ENCODE data around the gene IL17RE. TPM values are rescaled to one million over a fixed set of nuclear protein-coding genes. Genes with fewer than 3 reads are reported as not detected.

The IL17RE gene
- total and polyA plus RNA-seq, 9 of the 15 experiments (the other 6 are each of a cell fraction or from before 2014, with no cell fraction given), result 0.32 to 1.9 (median 0.51) TPM; not detected in 4

DNA sequence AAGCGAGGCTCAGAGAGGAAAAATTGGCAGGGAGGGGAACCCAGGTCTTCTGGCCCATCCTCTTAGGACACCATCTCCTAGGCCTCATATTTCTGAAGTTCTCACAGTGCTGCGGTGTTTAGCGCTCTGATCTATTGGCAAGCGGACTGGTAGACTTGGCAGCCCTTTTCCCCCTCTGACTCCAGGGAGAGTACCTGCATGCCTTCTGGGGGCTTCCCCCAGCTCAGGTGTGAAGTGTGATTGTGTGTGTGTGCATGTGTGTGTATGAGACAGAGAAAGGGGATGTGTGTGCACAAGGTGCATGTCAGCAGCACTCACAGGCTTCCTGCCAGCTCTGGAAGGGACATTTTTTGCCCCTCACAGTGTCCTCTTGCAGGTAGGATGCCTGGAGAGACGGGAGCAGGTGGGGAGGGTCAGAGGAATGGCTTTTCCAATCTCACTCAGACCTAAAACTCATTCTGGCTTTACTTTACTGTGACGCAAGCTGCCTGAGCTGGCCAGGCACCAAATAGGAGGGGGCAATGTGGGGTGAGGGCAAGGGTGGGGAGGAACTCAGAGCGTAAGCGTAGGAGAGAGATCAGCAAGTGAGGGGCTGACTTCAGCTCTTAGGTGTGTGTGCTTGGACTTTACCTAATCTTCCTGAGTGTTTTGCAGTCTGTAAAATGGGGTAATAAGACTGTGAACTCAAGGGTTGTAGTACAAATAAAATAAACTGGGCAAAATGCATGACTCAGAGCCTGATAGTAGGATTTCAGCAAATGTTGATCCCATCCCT lies 4.0 kb upstream of the IL17RE start (continued):
- TF ChIP-seq, protein P1, sequence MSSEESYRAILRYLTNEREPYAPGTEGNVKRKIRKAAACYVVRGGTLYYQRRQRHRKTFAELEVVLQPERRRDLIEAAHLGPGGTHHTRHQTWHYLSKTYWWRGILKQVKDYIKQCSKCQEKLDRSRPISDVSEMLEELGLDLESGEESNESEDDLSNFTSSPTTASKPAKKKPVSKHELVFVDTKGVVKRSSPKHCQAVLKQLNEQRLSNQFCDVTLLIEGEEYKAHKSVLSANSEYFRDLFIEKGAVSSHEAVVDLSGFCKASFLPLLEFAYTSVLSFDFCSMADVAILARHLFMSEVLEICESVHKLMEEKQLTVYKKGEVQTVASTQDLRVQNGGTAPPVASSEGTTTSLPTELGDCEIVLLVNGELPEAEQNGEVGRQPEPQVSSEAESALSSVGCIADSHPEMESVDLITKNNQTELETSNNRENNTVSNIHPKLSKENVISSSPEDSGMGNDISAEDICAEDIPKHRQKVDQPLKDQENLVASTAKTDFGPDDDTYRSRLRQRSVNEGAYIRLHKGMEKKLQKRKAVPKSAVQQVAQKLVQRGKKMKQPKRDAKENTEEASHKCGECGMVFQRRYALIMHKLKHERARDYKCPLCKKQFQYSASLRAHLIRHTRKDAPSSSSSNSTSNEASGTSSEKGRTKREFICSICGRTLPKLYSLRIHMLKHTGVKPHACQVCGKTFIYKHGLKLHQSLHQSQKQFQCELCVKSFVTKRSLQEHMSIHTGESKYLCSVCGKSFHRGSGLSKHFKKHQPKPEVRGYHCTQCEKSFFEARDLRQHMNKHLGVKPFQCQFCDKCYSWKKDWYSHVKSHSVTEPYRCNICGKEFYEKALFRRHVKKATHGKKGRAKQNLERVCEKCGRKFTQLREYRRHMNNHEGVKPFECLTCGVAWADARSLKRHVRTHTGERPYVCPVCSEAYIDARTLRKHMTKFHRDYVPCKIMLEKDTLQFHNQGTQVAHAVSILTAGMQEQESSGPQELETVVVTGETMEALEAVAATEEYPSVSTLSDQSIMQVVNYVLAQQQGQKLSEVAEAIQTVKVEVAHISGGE (CRISPR knock-in tag; IDR thresholded peaks at IDR 0.05), result no peak
- TF ChIP-seq FOS (IDR thresholded peaks at IDR 0.05; ENCODE audit: extremely low read depth, insufficient read length), result no peak
- TF ChIP-seq PHB (CRISPR knock-in tag; IDR thresholded peaks at IDR 0.05), result no peak
- TF ChIP-seq CBFA2T2 (conservative IDR thresholded peaks at IDR 0.05), result no peak
- TF ChIP-seq, protein P2, sequence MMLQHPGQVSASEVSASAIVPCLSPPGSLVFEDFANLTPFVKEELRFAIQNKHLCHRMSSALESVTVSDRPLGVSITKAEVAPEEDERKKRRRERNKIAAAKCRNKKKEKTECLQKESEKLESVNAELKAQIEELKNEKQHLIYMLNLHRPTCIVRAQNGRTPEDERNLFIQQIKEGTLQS (IDR thresholded peaks at IDR 0.05), result no peak
- TF ChIP-seq, protein P2 (CRISPR knock-in tag; conservative IDR thresholded peaks at IDR 0.05), result no peak
- no peak for TF ChIP-seq CREB3L1 (IDR thresholded peaks at IDR 0.05; ENCODE audit: borderline replicate concordance, low read depth)
- TF ChIP-seq, protein P3, sequence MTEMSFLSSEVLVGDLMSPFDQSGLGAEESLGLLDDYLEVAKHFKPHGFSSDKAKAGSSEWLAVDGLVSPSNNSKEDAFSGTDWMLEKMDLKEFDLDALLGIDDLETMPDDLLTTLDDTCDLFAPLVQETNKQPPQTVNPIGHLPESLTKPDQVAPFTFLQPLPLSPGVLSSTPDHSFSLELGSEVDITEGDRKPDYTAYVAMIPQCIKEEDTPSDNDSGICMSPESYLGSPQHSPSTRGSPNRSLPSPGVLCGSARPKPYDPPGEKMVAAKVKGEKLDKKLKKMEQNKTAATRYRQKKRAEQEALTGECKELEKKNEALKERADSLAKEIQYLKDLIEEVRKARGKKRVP (CRISPR knock-in tag; IDR thresholded peaks at IDR 0.05), result no peak
- TF ChIP-seq BRF1 (IDR thresholded peaks at IDR 0.05; ENCODE audit: borderline replicate concordance, extremely low read depth, insufficient read length), result no peak
- TF ChIP-seq TCF7L2 (IDR thresholded peaks at IDR 0.05; ENCODE audit: low read depth, low read length), result no peak
- TF ChIP-seq DMBX1 (CRISPR knock-in tag; IDR thresholded peaks at IDR 0.05; ENCODE audit: borderline replicate concordance), result no peak
- no peak for TF ChIP-seq XRCC3 (IDR thresholded peaks at IDR 0.05)
- TF ChIP-seq FUS (optimal IDR thresholded peaks at IDR 0.05; ENCODE audit: low read depth, low read length), result no peak
- TF ChIP-seq ZNF398 (CRISPR knock-in tag; IDR thresholded peaks at IDR 0.05), result no peak
- no peak for TF ChIP-seq NRF1 (conservative IDR thresholded peaks at IDR 0.05 in 1 of 2, IDR thresholded peaks at IDR 0.05 in 1 of 2)
- no peak for TF ChIP-seq DACH1 (IDR thresholded peaks at IDR 0.05; ENCODE audit: partially characterized antibody)
- no peak for TF ChIP-seq HDAC1 (IDR thresholded peaks at IDR 0.05)
- no peak for TF ChIP-seq ZNF77 (CRISPR knock-in tag; IDR thresholded peaks at IDR 0.05)
- no peak for TF ChIP-seq NELFE (IDR thresholded peaks at IDR 0.05; ENCODE audit: insufficient read depth, insufficient read length)

Measured in K562 (cell line).